H9 (cell line): ENCODE data around the gene ZNF853. TPM values are rescaled to one million over a fixed set of nuclear protein-coding genes. Genes with fewer than 3 reads are reported as not detected.

Experiments
- DNase-seq: peaks from one replicate; pipeline ENCODE4 v3.0.0-alpha.2; 2017
- H2AFZ ChIP-seq: one replicate; pipeline ENCODE4 v1.6.1; 2013; ENCODE audit warnings: mild to moderate bottlenecking, low read length, control low read depth, moderate library complexity
- H2AK5ac ChIP-seq: 2 replicates; pipeline ENCODE4 v1.6.1; 2013; ENCODE audit warnings: low read length, control low read depth, mixed read lengths; ENCODE audit not compliant: insufficient read length
- H2BK120ac ChIP-seq: one replicate; pipeline ENCODE4 v1.6.1; 2013; ENCODE audit warnings: low read depth, mild to moderate bottlenecking, low read length, control low read depth, inconsistent platforms; ENCODE audit not compliant: poor library complexity, severe bottlenecking
- H2BK12ac ChIP-seq: 2 replicates; pipeline ENCODE4 v1.6.1; 2013; ENCODE audit warnings: low read length, control low read depth, mixed read lengths, low read depth; ENCODE audit not compliant: insufficient read length
- H2BK15ac ChIP-seq: 2 replicates; pipeline ENCODE4 v1.6.1; 2013; ENCODE audit warnings: low read depth, low read length, control low read depth
- H2BK20ac ChIP-seq: one replicate; pipeline ENCODE4 v1.6.1; 2013; ENCODE audit warnings: low read depth, mild to moderate bottlenecking, low read length, control low read depth, inconsistent platforms; ENCODE audit not compliant: poor library complexity, severe bottlenecking
- H2BK5ac ChIP-seq: 2 replicates; pipeline ENCODE4 v1.6.1; 2013; ENCODE audit warnings: low read length, control low read depth, mixed read lengths; ENCODE audit not compliant: insufficient read length
- H3K14ac ChIP-seq: 2 replicates; pipeline ENCODE4 v1.6.1; 2013; ENCODE audit warnings: low read length, control low read depth; ENCODE audit not compliant: insufficient read depth
- H3K18ac ChIP-seq: 2 replicates; pipeline ENCODE4 v1.6.1; 2013; ENCODE audit warnings: low read depth, mild to moderate bottlenecking, mixed read lengths, low read length, control low read depth; ENCODE audit not compliant: insufficient read length
- H3K23ac ChIP-seq: 2 replicates; pipeline ENCODE4 v1.6.1; 2013; ENCODE audit warnings: low read length, control low read depth, mixed read lengths, low read depth; ENCODE audit not compliant: insufficient read length
- H3K23me2 ChIP-seq: 2 replicates; pipeline ENCODE4 v1.6.1; 2013; ENCODE audit warnings: low read depth, mild to moderate bottlenecking, mixed read lengths, low read length, control low read depth; ENCODE audit not compliant: insufficient read length, poor library complexity, severe bottlenecking
- H3K27ac ChIP-seq: 2 replicates; pipeline ENCODE4 v1.5.1; 2013; ENCODE audit warnings: low read length, control low read depth, mixed read lengths, low read depth; ENCODE audit not compliant: insufficient read length
- H3K27me3 ChIP-seq: 2 replicates; pipeline ENCODE4 v1.6.1; 2013; ENCODE audit warnings: low read length, control low read depth, inconsistent platforms; ENCODE audit not compliant: insufficient read depth
- H3K4ac ChIP-seq: 2 replicates; pipeline ENCODE4 v1.6.1; 2013; ENCODE audit warnings: low read depth, mild to moderate bottlenecking, control low read depth, inconsistent platforms, low read length, moderate library complexity
- H3K4me1 ChIP-seq: 2 replicates; pipeline ENCODE4 v1.6.1; 2013; ENCODE audit warnings: low read length, control low read depth, inconsistent platforms; ENCODE audit not compliant: insufficient read depth
- H3K4me2 ChIP-seq: 2 replicates; pipeline ENCODE4 v1.6.1; 2013; ENCODE audit warnings: low read length, control low read depth, mixed read lengths; ENCODE audit not compliant: insufficient read length, insufficient read depth
- H3K56ac ChIP-seq: 2 replicates; pipeline ENCODE4 v1.6.1; 2013; ENCODE audit warnings: low read depth, mild to moderate bottlenecking, mixed read lengths, low read length, control low read depth; ENCODE audit not compliant: insufficient read length
- H3K79me1 ChIP-seq: 2 replicates; pipeline ENCODE4 v1.6.1; 2013; ENCODE audit warnings: low read depth, mild to moderate bottlenecking, moderate library complexity, low read length, control low read depth, inconsistent platforms; ENCODE audit not compliant: insufficient read depth, poor library complexity, severe bottlenecking
- H3K79me2 ChIP-seq: 2 replicates; pipeline ENCODE4 v1.6.1; 2013; ENCODE audit warnings: low read length, control low read depth, inconsistent platforms; ENCODE audit not compliant: insufficient read depth
- H3K9ac ChIP-seq: 2 replicates; pipeline ENCODE4 v1.6.1; 2013; ENCODE audit warnings: low read length, control low read depth, mixed read lengths; ENCODE audit not compliant: insufficient read length; ENCODE audit errors: extremely low read depth
- H3K9me3 ChIP-seq: one replicate; pipeline ENCODE4 v1.6.1; 2013; ENCODE audit warnings: low read depth, low read length, inconsistent platforms; ENCODE audit not compliant: control insufficient read depth
- H3T11ph ChIP-seq: one replicate; pipeline ENCODE4 v1.6.1; 2013; ENCODE audit warnings: mild to moderate bottlenecking, low read length, control low read depth, inconsistent platforms
- H4K20me1 ChIP-seq: one replicate; pipeline ENCODE4 v1.6.1; 2013; ENCODE audit not compliant: control insufficient read depth, insufficient read length, insufficient read depth
- H4K5ac ChIP-seq: 2 replicates; pipeline ENCODE4 v1.6.1; 2013; ENCODE audit warnings: low read depth, mild to moderate bottlenecking, mixed read lengths, low read length, control low read depth; ENCODE audit not compliant: insufficient read length
- H4K8ac ChIP-seq: replicated peaks from 2 replicates; pipeline ENCODE4 v1.6.1; 2013; ENCODE audit warnings: low read length, control low read depth, mixed read lengths, low read depth; ENCODE audit not compliant: insufficient read length
- H4K91ac ChIP-seq: 2 replicates; pipeline ENCODE4 v1.6.1; 2013; ENCODE audit warnings: low read depth, mild to moderate bottlenecking, moderate library complexity, mixed read lengths, low read length, control low read depth; ENCODE audit not compliant: insufficient read length
- H3K27ac Mint-ChIP-seq, 3 experiments: 2 replicates in 2 of 3; 3 replicates in 1 of 3; pipeline ENCODE4 v1.8.0; 2020 to 2021; ENCODE audit warnings: mixed read lengths in 3 of 3, mild to moderate bottlenecking in 1 of 3, moderate library complexity in 1 of 3
- H3K27me3 Mint-ChIP-seq: 2 replicates; pipeline ENCODE4 v1.8.0; 2021; ENCODE audit warnings: low read depth, mild to moderate bottlenecking, moderate library complexity, mixed read lengths
- H3K36me3 Mint-ChIP-seq, 3 experiments: 2 replicates in 2 of 3; 3 replicates in 1 of 3; pipeline ENCODE4 v1.8.0; 2020 to 2021; ENCODE audit warnings: low read depth in 3 of 3, mixed read lengths in 3 of 3; ENCODE audit not compliant: insufficient read depth in 1 of 3
- H3K4me1 Mint-ChIP-seq, 2 experiments: 2 replicates each; pipeline ENCODE4 v1.8.0; 2020; ENCODE audit warnings: mixed read lengths in 2 of 2
- H3K4me3 Mint-ChIP-seq, 2 experiments: 2 replicates in 1 of 2; 3 replicates in 1 of 2; pipeline ENCODE4 v1.8.0; 2020 to 2021; ENCODE audit warnings: mild to moderate bottlenecking in 2 of 2, mixed read lengths in 2 of 2, moderate library complexity in 1 of 2
- H3K9me3 Mint-ChIP-seq, 2 experiments: 2 replicates in 1 of 2; 3 replicates in 1 of 2; pipeline ENCODE4 v1.8.0; 2020; ENCODE audit warnings: mild to moderate bottlenecking in 2 of 2, mixed read lengths in 2 of 2, moderate library complexity in 1 of 2
- CTCF ChIP-seq: fragments of 200-600 bp; sonication (generic); conservative IDR thresholded peaks from 3 replicates; pipeline ENCODE4 v1.8.0; 2021; ENCODE audit warnings: antibody characterized with exemption, mild to moderate bottlenecking
- WGBS: extraction: QIAGEN DNeasy Blood & Tissue Kit; methylation state at CpG from one replicate; pipeline ENCODE4 v1.1.7; 2013; ENCODE audit warnings: missing lambda C conversion rate, low lambda C conversion rate, mixed read lengths; ENCODE audit not compliant: insufficient read length; ENCODE audit errors: extremely low coverage; 5-methylcytosine and 5-hydroxymethylcytosine counted together
- total RNA-seq: library from RNA; stranded (reverse); gene quantifications from 2 replicates; pipeline ENCODE4 v1.2.1, GENCODE V29; 2021

Gene ZNF853
- total RNA-seq, 1 experiment from 2014 or later: 9.6 TPM

GRCh38 chr7:6604458-6604857 is 11.0 kb upstream of the ZNF853 start:
- Mint-ChIP-seq H3K36me3 (peaks cover 10 to 60% (median 42%) of the 10 kb centered on the region in 3 experiments; a peak in 5 of 7 replicates), H3K27me3 (no peaks in the 10 kb centered on the region)
- no peak overlapping the region for H2BK5ac ChIP-seq

More at GRCh38 chr7:6604458-6604857, 11.0 kb upstream of the ZNF853 start:
- H3K4me1 ChIP-seq: no peaks in the 10 kb centered on the region
- H3K4me3 Mint-ChIP-seq: no peak overlapping the region; a peak in 1 of 5 replicates
- no peaks in the 10 kb centered on the region for H3K9me3 ChIP-seq
- no peak overlapping the region for H2BK15ac ChIP-seq
- no peaks in the 10 kb centered on the region for H3K23me2 ChIP-seq
- no peak overlapping the region for H2BK120ac ChIP-seq
- no peaks in the 10 kb centered on the region for H3K79me2 ChIP-seq
- no peak overlapping the region for H4K91ac ChIP-seq
- no peaks in the 10 kb centered on the region for H3K4me1 Mint-ChIP-seq
- H4K20me1 ChIP-seq: no peaks in the 10 kb centered on the region
- H3K27ac ChIP-seq: no peak overlapping the region
- no peak overlapping the region for H3K18ac ChIP-seq
- H3K56ac ChIP-seq: no peak overlapping the region
- H2BK20ac ChIP-seq: no peak overlapping the region
- H4K5ac ChIP-seq: no peak overlapping the region
- no CpG with 5 or more reads among the region's 10 CpGs for WGBS
- no peak overlapping the region for H3K9ac ChIP-seq
- H3K27ac Mint-ChIP-seq: 0 out of 7 replicates have a peak overlapping the region, but pooled peaks of 1 of the 3 experiments have one; percentile 54
- H3T11ph ChIP-seq: no peak overlapping the region
- no peaks in the 10 kb centered on the region for H3K9me3 Mint-ChIP-seq
- H3K4ac ChIP-seq: no peak overlapping the region
- TF ChIP-seq CTCF: no peak
- H3K4me2 ChIP-seq: no peak overlapping the region
- H3K14ac ChIP-seq: no peak overlapping the region
- DNase-seq: no peak
- no peak overlapping the region for H2BK12ac ChIP-seq
- H2AK5ac ChIP-seq: no peak overlapping the region
- no peak overlapping the region for H4K8ac ChIP-seq
- no peaks in the 10 kb centered on the region for H3K27me3 ChIP-seq
- H3K23ac ChIP-seq: no peak overlapping the region
- H2AFZ ChIP-seq: no peak overlapping the region
- no peaks in the 10 kb centered on the region for H3K79me1 ChIP-seq
